Measurements from ENCODE around the gene VAV2. TPM values are rescaled to one million over a fixed set of nuclear protein-coding genes. Genes with fewer than 3 reads are reported as not detected.

Gene VAV2
- total RNA-seq, 3 donors from 2014 or later (not counting 1 experiment from before 2014, with no cell fraction given) = 3.9 to 5.1 (median 4.8) TPM

- Mint-ChIP-seq H3K4me3 (no peak overlapping the region), H3K4me1 (no peaks in the 10 kb centered on the region), H3K27me3 (ENCODE audit: low read depth in 2 of 2) (no peaks in the 10 kb centered on the region), H3K27ac (no peak overlapping the region), H3K36me3 (no peaks in the 10 kb centered on the region), H3K9me3 (no peaks in the 10 kb centered on the region)
- no peak for DNase-seq
- 92% methylated on average over 15 of the region's 15 CpGs for WGBS (ENCODE audit: insufficient coverage)
- Histone ChIP-seq H3K36me3 (ENCODE audit: control insufficient read depth, insufficient read depth, low read length) (no peaks in the 10 kb centered on the region), H3K4me3 (ENCODE audit: low read length) (no peak overlapping the region), H3K4me1 (ENCODE audit: control insufficient read depth, insufficient read depth, low read length) (peaks cover 17% of the 10 kb centered on the region), H3K9me3 (ENCODE audit: control insufficient read depth, insufficient read depth, low read length) (no peaks in the 10 kb centered on the region), H3K27me3 (ENCODE audit: control insufficient read depth, insufficient read depth, low read length) (no peaks in the 10 kb centered on the region), H3K27ac (ENCODE audit: low read length) (no peak overlapping the region)
- ATAC-seq = no peak
- intact Hi-C loops (cut with micrococcal nuclease) = no loop called here
- no peak for TF ChIP-seq CTCF (IDR thresholded peaks at IDR 0.05)
Observed at GRCh38 chr9:133780404-133780945, 211.6 kb downstream of the VAV2 start.

GRCh38 chr9:133779516-133780403 lies 212.4 kb downstream of the VAV2 start:
- 91% methylated on average over 18 of the region's 19 CpGs for WGBS (ENCODE audit: insufficient coverage)
- Mint-ChIP-seq H3K36me3 (no peaks in the 10 kb centered on the region), H3K9me3 (no peaks in the 10 kb centered on the region), H3K4me3 (no peak overlapping the region), H3K27me3 (ENCODE audit: low read depth in 2 of 2) (no peaks in the 10 kb centered on the region), H3K4me1 (no peaks in the 10 kb centered on the region), H3K27ac (no peak overlapping the region)
- intact Hi-C loops (cut with micrococcal nuclease) = no loop called here
- Histone ChIP-seq H3K27ac (ENCODE audit: low read length) (no peak overlapping the region), H3K4me3 (ENCODE audit: low read length) (no peak overlapping the region), H3K36me3 (ENCODE audit: control insufficient read depth, insufficient read depth, low read length) (no peaks in the 10 kb centered on the region), H3K4me1 (ENCODE audit: control insufficient read depth, insufficient read depth, low read length) (peaks cover 11% of the 10 kb centered on the region), H3K9me3 (ENCODE audit: control insufficient read depth, insufficient read depth, low read length) (no peaks in the 10 kb centered on the region), H3K27me3 (ENCODE audit: control insufficient read depth, insufficient read depth, low read length) (no peaks in the 10 kb centered on the region)
- DNase-seq (no peak), ATAC-seq (no peak)
- TF ChIP-seq CTCF (IDR thresholded peaks at IDR 0.05) = no peak

GRCh38 chr9:133779081-133779480 lies 213.0 kb downstream of the VAV2 start:
- no peaks in the 10 kb centered on the region for H3K36me3 Mint-ChIP-seq
- no peak for ATAC-seq
- H3K9me3 ChIP-seq (ENCODE audit: control insufficient read depth, insufficient read depth, low read length) = no peaks in the 10 kb centered on the region
- no peak for TF ChIP-seq CTCF (IDR thresholded peaks at IDR 0.05)
- WGBS (ENCODE audit: insufficient coverage) = 96% methylated on average over 8 of the region's 8 CpGs
- no peak overlapping the region for H3K27ac ChIP-seq (ENCODE audit: low read length)
- no peaks in the 10 kb centered on the region for H3K36me3 ChIP-seq (ENCODE audit: control insufficient read depth, insufficient read depth, low read length)
- no peaks in the 10 kb centered on the region for H3K4me1 Mint-ChIP-seq
- intact Hi-C loops (cut with micrococcal nuclease) = no loop called here
- no peaks in the 10 kb centered on the region for H3K9me3 Mint-ChIP-seq
- H3K4me1 ChIP-seq (ENCODE audit: control insufficient read depth, insufficient read depth, low read length) = peaks cover 11% of the 10 kb centered on the region
- no peak for DNase-seq
- no peaks in the 10 kb centered on the region for H3K27me3 ChIP-seq (ENCODE audit: control insufficient read depth, insufficient read depth, low read length)
- no peak overlapping the region for H3K27ac Mint-ChIP-seq
- H3K4me3 Mint-ChIP-seq = no peak overlapping the region
- H3K27me3 Mint-ChIP-seq (ENCODE audit: low read depth in 2 of 2) = no peaks in the 10 kb centered on the region
- H3K4me3 ChIP-seq (ENCODE audit: low read length) = no peak overlapping the region
